Adrenal gland (tissue), 19 donors: Measurements from ENCODE around the gene PROKR2. TPM values are rescaled to one million over a fixed set of nuclear protein-coding genes. Genes with fewer than 3 reads are reported as not detected.

ENCODE experiments used
- DNase-seq, 7 donors: peaks; one replicate each; pipeline ENCODE4 v3.0.0-alpha.2; 2019 to 2020
- H3K27ac ChIP-seq, 5 donors: fragments of 200-600 bp; sonication (generic) in 4 of 5; 1 replicate in 3 of 5; 2 replicates in 2 of 5; pipeline versions ENCODE4 v1.5.1 to v1.8.0; 2016 to 2020; ENCODE audit warnings: mild to moderate bottlenecking in 1 of 5
- H3K27me3 ChIP-seq: fragments of 200-600 bp; 2 replicates; pipeline ENCODE4 v1.8.0; 2021
- H3K36me3 ChIP-seq, 2 donors: fragments of 200-600 bp; replicated peaks in 1 of 2; 1 replicate in 1 of 2; 2 replicates in 1 of 2; pipeline versions ENCODE4 v1.5.1 to v1.8.0; 2018 to 2022
- H3K4me1 ChIP-seq, 2 donors: fragments of 200-600 bp; replicated peaks in 1 of 2; 1 replicate in 1 of 2; 2 replicates in 1 of 2; pipeline versions ENCODE4 v1.5.1 to v1.8.0; 2018 to 2021
- H3K4me3 ChIP-seq, 4 donors: fragments of 200-600 bp; sonication (generic) in 3 of 4; one replicate each; pipeline ENCODE4 v1.5.1; 2016 to 2018
- H3K9me3 ChIP-seq, 3 donors: fragments of 200-600 bp; sonication (generic) in 1 of 3; replicated peaks in 1 of 3; 1 replicate in 2 of 3; 2 replicates in 1 of 3; pipeline versions ENCODE4 v1.5.1 to v1.8.0; 2016 to 2021
- POLR2A ChIP-seq, 2 donors: fragments of 450-650 bp; IDR thresholded peaks; one replicate each; pipeline ENCODE4 v1.6.1; 2017; ENCODE audit warnings: antibody characterized with exemption in 2 of 2, mild to moderate bottlenecking in 2 of 2, moderate library complexity in 1 of 2
- WGBS, 4 donors: extraction: QIAGEN DNeasy Blood & Tissue Kit in 2 of 4; methylation state at CpG; one replicate each; pipeline versions ENCODE4 v1.1.5 to v1.1.7; 2013 to 2017; 5-methylcytosine and 5-hydroxymethylcytosine counted together
- intact Hi-C, 2 donors: fragments of 100-400 bp; cut with DNase I; formaldehyde crosslinking; loops; one replicate each; pipeline versions ENCODE4 v1.14.1 to v1.15.0; 2022 to 2023
- long read RNA-seq, 10 donors: library from polyadenylated mRNA in 3 of 10; unstranded in 2 of 10; stranded (forward) in 1 of 10; transcript quantifications; one replicate each; pipeline ENCODE4 v2.0.0 and lab custom pipeline, GENCODE V29; 2021 to 2026
- polyA plus RNA-seq, 3 donors: library from polyadenylated mRNA; stranded (reverse); fragments of 200-250 nt in 2 of 3; fragments of 350-450 nt in 1 of 3; fragmentation: Illumina TruSeq in 1 of 3; extraction: RNeasy Lipid Tissue Mini Kit (QIAGEN cat#74804) in 1 of 3; gene quantifications; one replicate each; pipeline ENCODE4 v1.2.3, GENCODE V29; 2013 to 2014
- total RNA-seq, 9 donors: library from RNA; depleted of rRNA in 4 of 9; stranded (reverse); fragments of >200 nt in 4 of 9; fragments of 120-200 nt in 1 of 9; fragmentation: NEBNext Ultra II Directional in 1 of 9; extraction: Animal tissue kit (Norgen Biotek cat#: 25700) in 1 of 9; gene quantifications; one replicate each; pipeline versions ENCODE4 v1.1.0 to v1.2.4, GENCODE V29; 2013 to 2023
- TF ChIP-seq, protein P1 (sequence below), 6 experiments: fragments of 450-650 bp in 4 of 6; fragments of 200-600 bp in 2 of 6; sonication (generic) in 1 of 6; IDR thresholded peaks; 1 replicate in 5 of 6; 2 replicates in 1 of 6; pipeline versions ENCODE4 v1.5.1 to v1.8.0; 2016 to 2021; ENCODE audit warnings: antibody characterized with exemption in 6 of 6, mild to moderate bottlenecking in 2 of 6, moderate library complexity in 1 of 6
- donor health status: healthy with polysubstance abuse.
- donor health status: Bipolar disorder and iron deficiency.
- donor health status: DM: yes; HTN: yes; CAD: no.
- donor health status: DM: no; HTN: no; CAD: no.
- donor health status: DM: no; HTN: no; CAD: no.
- donor health status: DM: yes; HTN: yes; CAD: no.

PROKR2 gene
- total RNA-seq (not detected), polyA plus RNA-seq (not detected)
- long read RNA-seq, donor 1, result 0 reads
- long read RNA-seq, donor 2, result 0 reads
- long read RNA-seq, donor 3, result 0 reads
- long read RNA-seq, donor 4, result 0 reads
- long read RNA-seq, donor 5, result 0 reads
- long read RNA-seq, donor 6, result 0 reads
- long read RNA-seq, donor 7, result 0 reads
- long read RNA-seq, donor 8, result 0 reads
- long read RNA-seq, donor 9, result 0 reads
- long read RNA-seq, donor 10, result 0 reads

DNA sequence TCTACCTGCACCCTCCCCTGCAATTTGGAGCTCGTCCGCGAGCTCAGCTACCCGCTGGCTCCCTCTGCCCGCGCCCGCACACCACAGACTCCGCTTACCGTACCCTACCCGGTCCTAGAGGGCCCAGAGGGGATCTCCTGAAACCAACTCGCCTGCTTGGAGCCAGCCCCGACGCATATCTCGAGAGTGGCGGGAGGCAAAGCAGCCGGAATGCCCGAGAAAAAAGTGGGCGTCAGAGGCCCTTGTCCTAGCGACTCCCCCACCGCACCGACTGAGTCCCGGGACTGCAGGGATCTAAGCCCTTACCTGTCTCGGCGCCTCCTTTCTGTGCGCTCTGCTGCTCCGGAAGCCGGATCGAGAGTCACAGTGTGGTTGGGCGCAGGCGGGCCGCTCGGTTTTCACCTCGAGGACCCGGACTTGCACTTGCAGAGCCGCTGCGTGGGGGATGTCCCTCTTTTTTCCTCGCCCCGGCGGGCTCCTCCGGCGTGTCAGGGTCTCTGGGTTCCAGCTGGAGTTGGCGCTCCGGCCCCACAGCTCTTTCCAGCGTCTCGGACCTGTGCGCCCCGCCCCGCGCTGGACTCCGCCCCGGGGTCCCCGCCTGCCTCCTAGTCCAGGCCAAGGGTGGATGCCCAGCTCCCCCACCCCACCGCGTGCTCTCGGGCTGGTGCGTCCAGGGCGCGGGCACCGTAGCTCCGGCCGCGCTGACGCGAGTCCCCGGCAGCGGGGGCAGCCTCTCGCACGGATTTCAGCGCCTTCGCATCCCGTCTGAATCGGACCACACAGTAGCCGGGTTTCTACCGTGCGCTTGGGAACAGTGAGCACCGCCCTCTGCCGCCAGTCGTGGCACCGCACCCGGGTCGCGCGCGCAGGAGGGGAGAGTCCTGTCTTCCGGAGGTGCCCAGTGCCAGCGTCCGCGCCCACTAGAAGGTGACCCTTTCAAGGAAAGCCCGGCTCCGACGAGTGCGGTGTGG is at the start of gene PROKR2:
Gene PROKR2 (minus strand): TSS at position 767 of the 971 bp plus-strand sequence. CDS start 2,585 bp downstream, outside the sequence.
- TF ChIP-seq, protein P1, sequence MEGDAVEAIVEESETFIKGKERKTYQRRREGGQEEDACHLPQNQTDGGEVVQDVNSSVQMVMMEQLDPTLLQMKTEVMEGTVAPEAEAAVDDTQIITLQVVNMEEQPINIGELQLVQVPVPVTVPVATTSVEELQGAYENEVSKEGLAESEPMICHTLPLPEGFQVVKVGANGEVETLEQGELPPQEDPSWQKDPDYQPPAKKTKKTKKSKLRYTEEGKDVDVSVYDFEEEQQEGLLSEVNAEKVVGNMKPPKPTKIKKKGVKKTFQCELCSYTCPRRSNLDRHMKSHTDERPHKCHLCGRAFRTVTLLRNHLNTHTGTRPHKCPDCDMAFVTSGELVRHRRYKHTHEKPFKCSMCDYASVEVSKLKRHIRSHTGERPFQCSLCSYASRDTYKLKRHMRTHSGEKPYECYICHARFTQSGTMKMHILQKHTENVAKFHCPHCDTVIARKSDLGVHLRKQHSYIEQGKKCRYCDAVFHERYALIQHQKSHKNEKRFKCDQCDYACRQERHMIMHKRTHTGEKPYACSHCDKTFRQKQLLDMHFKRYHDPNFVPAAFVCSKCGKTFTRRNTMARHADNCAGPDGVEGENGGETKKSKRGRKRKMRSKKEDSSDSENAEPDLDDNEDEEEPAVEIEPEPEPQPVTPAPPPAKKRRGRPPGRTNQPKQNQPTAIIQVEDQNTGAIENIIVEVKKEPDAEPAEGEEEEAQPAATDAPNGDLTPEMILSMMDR (IDR thresholded peaks at IDR 0.05), result no peak
- TF ChIP-seq POLR2A (IDR thresholded peaks at IDR 0.05), result no peak
- Histone ChIP-seq H3K27ac (no peak within 1 kb of the TSS), H3K27me3 (peaks cover 25% of the 10 kb centered on the region), H3K4me3 (no peak within 1 kb of the TSS), H3K4me1 (no peaks in the 10 kb centered on the region), H3K36me3 (no peaks in the 10 kb centered on the region), H3K9me3 (no peaks in the 10 kb centered on the region)
- 0 to 1% (median 1%) methylated on average over 14 to 92 of the region's 92 CpGs; no CpG with 5 or more reads in 1 of the 4 donors for WGBS, 4 donors
- DNase-seq, result no peak
- intact Hi-C loops, result no loop called here

GRCh38 chr20:5364997-5365597 is 48.3 kb upstream of the PROKR2 start:
- H3K36me3 ChIP-seq, result no peaks in the 10 kb centered on the region
- WGBS, 4 donors, result 60 to 67% (median 63%) methylated on average over 3 of the region's 3 CpGs
- H3K4me3 ChIP-seq, result no peak overlapping the region
- H3K4me1 ChIP-seq, result no peaks in the 10 kb centered on the region
- TF ChIP-seq, protein P1 (IDR thresholded peaks at IDR 0.05), result no peak
- no peak for TF ChIP-seq POLR2A (IDR thresholded peaks at IDR 0.05)
- intact Hi-C loops, result no loop called here
- no peaks in the 10 kb centered on the region for H3K27me3 ChIP-seq
- no peaks in the 10 kb centered on the region for H3K9me3 ChIP-seq
- no peak overlapping the region for H3K27ac ChIP-seq
- DNase-seq, result no peak

GRCh38 chr20:5364136-5364821 is 47.5 kb upstream of the PROKR2 start:
- Histone ChIP-seq H3K4me3 (no peak overlapping the region), H3K4me1 (no peaks in the 10 kb centered on the region), H3K27ac (no peak overlapping the region), H3K27me3 (no peaks in the 10 kb centered on the region), H3K9me3 (no peaks in the 10 kb centered on the region), H3K36me3 (no peaks in the 10 kb centered on the region)
- intact Hi-C loops, result no loop called here
- no peak for DNase-seq
- 55 to 66% (median 60%) methylated on average over 4 of the region's 4 CpGs for WGBS, 4 donors
- TF ChIP-seq POLR2A (IDR thresholded peaks at IDR 0.05), result no peak
- TF ChIP-seq, protein P1 (IDR thresholded peaks at IDR 0.05), result no peak
